HuH-7.5 (cell line): ENCODE measurements around the gene TACR2.

Source experiments
- DNase-seq: peaks from one replicate; pipeline ENCODE4 v3.0.0; 2011; ENCODE audit warnings: low spot score

TACR2 gene

GRCh38 chr10:69416695-69417094 lies at the start of gene TACR2:
Gene TACR2 (minus strand): TSS chr10:69416918. CDS start chr10:69416323, 595 bp downstream.
- DNase-seq = no peak

- no peak for DNase-seq
These were observed 49.4 kb upstream of the TACR2 start for GRCh38 chr10:69466158-69466490.

DNA sequence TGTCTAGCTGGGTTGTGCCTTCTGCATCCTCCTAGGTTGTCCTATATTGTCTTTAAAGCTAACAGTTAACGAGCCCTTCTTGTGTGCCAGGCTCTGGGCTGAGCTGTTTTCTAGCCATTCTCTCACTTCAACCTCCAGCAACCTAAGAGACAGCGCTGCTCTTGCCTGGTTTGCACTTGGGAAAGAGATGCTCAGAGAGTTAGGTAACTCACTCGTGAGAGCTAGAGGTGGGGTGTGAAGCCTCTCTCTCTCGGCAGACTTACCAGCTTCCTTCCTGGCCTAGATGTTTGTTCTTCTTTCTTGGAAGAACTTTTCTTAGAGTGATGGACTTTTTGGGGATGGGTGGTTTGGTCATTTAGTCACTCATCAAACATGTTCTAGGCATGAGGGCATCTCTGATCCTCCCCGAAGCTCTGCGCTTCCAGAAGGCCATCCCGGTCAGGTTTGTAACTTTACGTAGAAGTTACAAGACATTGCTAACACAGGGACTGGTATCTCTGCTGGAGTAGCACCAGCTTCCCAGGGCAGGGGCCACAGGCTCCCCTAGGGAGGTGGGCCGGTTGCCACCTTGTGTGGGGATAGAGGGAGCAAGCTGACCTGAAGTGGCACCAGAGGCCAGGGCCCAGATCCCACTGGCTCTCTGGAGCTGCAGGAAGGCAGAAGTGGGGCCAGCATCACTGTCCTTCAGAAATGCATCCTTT lies 48.9 kb upstream of the TACR2 start:
- no peak for DNase-seq

DNA sequence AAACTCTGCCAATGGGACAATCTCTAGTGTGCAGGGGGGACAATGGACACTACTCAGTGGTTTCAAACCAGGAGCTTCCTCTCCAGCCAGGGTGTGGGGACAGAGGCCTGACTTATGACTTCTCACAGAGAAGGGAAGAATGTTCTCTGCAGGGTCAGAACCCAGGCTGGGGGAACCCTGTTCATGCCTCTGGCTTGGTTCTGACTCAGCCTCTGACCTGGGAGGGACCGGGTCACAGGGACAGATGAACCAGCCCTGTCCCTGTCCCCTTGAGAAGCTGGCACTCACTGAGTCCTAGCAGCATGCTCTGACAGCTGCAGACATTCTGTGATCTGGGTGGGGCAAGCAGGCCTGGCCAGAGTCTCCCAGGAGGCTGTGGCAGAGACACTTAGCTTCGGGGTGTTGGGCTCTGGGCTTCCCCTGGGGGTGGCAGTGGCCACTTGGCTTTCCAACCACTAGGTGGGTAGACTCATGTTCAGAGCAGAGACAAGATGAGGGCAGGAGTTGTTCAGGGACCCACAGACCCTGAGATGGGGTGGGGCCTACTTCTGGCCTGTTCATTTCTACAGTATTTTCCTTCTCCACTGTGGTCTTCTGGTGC lies 48.2 kb upstream of the TACR2 start:
- no peak for DNase-seq

GRCh38 chr10:69464401-69464800 lies 47.7 kb upstream of the TACR2 start:
- no peak for DNase-seq

- DNase-seq = no peak
These were observed 47.2 kb upstream of the TACR2 start for GRCh38 chr10:69463886-69464285.

GRCh38 chr10:69461243-69462025 lies 44.7 kb upstream of the TACR2 start:
- DNase-seq = no peak

GRCh38 chr10:69460576-69461242 lies 44.0 kb upstream of the TACR2 start:
- DNase-seq = no peak

DNA sequence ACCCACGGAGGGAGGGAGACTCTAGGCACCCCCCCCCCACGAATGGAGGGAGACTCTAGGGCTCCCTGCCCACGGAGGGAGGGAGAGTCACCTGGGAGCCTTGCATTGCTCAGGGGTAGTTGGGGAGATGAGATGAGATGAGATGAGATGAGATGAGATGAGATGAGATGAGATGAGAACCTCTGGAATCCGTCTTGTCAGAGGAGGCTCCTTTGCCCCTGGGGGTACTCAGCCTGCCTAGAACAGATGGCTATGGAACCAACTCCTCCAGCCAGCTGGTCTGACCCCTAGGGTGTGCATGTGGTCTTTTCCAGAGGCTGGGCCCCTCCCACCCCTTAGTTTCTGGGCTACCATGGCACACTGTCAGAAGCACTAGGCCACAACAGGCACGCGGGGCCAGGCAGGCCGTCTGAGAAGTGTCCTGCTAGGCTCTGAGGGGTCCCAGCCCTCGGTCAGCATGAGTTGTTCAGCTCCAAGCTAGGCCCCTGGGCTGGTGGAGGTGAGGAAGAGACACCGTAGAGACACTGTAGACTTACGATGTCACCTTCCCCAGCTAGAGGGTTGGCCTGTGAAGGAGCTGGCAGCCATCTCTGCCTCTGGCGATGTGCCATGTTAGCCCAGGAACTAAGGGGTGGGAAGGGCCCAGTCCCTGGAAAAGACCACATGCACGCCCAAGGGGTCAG lies 43.3 kb upstream of the TACR2 start:
- no peak for DNase-seq

GRCh38 chr10:69459101-69459790 lies 42.5 kb upstream of the TACR2 start:
- no peak for DNase-seq

DNA sequence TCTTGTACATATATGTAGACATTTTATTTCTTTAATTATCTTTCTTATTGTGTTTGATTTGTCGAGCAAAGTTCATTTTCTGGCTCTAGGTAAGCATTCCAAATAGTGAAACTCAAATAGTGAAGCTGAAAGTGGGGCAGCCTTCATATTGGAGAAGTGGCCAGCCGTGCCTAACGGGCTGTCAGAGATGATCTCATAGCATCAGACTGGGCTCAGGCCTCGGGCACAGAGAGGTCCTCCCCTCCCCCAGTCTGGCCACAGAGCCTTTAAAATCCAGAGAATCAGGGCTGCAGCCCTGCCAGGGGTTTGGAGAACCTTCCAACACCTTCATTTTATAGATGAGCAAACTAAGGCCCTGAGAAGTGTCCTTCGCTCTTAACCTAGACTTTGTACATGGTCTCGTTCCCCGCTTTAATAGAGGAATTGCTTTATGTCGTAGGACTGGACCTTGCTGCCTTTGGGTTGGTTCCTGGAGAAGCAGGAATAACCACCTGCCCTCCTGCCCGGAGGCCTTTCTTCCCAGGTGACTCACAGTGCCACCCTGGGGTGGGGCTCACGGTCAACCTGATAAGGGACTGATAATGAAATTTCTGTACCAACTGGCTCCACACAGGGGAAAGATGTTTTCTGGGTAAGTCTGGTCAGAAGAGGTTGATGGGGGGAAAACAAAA lies 41.8 kb upstream of the TACR2 start:
- no peak for DNase-seq

- DNase-seq = no peak
These were observed 41.1 kb upstream of the TACR2 start for GRCh38 chr10:69457771-69458237.

DNA sequence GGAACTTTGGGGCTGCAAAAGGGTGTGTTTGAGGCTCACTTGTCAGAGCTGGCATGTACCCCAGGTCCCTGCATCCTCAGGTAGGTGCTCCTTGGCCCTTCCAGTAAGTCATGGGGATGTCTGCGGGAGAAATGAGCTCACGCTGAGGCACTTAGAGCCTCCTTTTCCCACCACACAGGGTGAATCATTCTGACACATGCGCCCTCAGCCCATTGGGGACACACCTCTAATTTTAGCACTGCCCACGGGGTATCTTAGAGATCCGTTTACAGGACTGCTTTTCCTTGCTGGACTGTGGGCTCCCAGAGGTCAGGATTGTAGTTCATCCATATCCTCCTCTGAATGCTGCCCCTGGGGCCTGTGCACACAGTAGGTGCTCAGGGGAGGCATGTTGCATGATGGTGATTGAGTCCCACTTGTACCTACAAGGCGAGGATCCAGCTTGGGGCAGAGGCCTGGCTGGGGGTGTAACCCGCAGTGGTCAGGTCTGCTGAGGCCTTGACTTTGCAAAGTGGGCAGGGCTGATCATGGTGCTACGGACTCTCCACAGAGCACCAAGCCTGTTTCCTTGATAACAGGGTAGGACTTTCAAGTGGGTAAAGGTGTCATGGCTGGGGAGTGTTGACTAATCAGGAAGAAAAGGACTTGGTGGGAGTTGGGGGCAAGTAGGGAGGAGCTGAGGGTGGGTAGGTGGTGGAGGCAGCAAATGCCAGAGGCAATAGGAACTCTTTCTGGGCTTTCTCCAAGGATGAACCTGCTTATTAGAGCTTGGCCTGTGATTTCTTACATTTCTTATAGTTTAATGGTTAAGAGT lies 40.4 kb upstream of the TACR2 start:
- DNase-seq = no peak

GRCh38 chr10:69455006-69455763 lies 38.5 kb upstream of the TACR2 start:
- no peak for DNase-seq

DNA sequence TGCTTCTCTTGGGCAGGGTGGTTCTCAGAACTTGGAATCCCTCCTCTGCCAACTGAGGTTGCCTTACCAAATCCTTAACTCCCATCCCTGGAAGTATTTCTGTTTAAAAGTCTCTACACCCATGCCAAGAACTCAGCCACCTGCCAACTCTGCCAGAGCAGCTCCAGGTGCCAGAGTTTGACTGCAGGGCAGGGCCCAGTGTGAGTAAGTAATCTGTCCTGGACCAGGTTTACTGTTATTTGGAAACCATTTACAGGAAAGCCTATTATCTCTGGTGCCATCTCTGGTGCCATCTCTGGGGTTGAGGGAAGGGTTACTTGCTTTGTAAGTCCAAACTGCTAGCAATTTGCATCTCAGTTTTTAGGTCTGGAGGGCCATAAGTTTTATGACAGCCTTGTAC lies 37.1 kb upstream of the TACR2 start:
- DNase-seq = no peak

GRCh38 chr10:69452676-69453415 lies 36.1 kb upstream of the TACR2 start:
- DNase-seq = no peak

DNA sequence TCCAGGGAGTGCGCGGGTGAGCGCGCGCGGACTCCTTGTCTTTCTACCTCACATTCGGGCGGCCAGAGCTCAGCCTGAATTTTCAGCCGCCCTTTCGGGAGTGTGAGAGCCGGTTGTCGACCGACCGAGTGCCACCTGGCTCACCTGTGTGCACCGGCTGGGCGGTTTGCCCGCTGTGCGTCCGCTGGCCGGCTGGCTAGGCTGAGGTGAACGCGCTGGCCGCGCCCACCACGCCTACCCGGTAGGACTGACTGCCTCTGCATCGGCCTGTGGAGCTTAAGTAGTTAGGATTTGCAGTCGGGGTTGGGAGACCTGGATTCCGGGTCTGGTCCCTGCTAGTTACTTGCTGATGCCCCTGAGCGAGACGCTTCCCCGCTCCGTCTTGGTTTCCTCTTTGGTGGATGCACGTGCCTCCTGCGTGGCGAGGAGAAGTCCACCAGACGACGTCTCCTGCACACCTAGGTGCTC lies 35.1 kb upstream of the TACR2 start:
- no peak for DNase-seq

DNA sequence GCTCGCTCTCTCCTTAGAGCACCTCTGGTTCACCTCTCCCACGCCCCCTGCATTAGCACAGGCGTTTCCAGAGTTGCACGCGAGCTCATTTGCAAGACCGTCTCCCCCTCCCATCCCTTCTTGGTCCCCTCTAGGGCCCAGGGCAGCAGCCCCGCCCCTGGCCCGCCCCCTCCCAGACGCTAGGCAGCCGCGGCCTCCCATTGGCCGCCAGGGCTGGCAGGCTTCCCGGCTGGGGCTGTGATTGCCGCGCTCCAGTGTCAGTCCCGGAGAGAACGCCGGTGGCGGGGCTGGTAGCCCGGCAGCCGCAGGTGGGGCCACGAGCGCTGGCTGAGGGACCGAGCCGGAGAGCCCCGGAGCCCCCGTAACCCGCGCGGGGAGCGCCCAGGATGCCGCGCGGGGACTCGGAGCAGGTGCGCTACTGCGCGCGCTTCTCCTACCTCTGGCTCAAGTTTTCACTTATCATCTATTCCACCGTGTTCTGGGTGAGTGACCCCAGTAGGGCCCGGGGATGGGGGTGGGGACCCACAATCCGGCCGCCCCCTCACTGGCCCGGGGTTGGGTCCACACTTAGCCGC lies 34.6 kb upstream of the TACR2 start, which contains the start of gene TSPAN15:
TSPAN15 (plus strand) TSS at position 257 of the 575 bp plus-strand sequence; CDS start at position 387, 130 bp downstream.
- peak; percentile 70 for DNase-seq
